GM23248 (cell line): Measurements from ENCODE around the gene PIGA.

Experiments
- EZH2 ChIP-seq: fragments of 200-600 bp; sonication (generic); IDR thresholded peaks from 2 replicates; pipeline ENCODE4 v1.6.1; 2018; ENCODE audit warnings: antibody characterized with exemption, mild to moderate bottlenecking; ENCODE audit not compliant: insufficient read depth, poor library complexity, severe bottlenecking
- EZH2phosphoT487 ChIP-seq: fragments of 200-600 bp; sonication (generic); IDR thresholded peaks from 2 replicates; pipeline ENCODE4 v1.6.1; 2018; ENCODE audit warnings: antibody characterized with exemption, moderate library complexity, mild to moderate bottlenecking, low read depth; ENCODE audit not compliant: insufficient read depth

GRCh38 chrX:15349046-15349445 is 13.7 kb upstream of the PIGA start:
- TF ChIP-seq EZH2phosphoT487 = no peak
- TF ChIP-seq EZH2 = no peak
